Ishikawa (cell line): ENCODE results near the gene MCEE.

Experiments used
- CEBPB ChIP-seq: IDR thresholded peaks from 2 replicates; pipeline ENCODE4 v1.6.1; 2012
- CREB1 ChIP-seq: IDR thresholded peaks from 2 replicates; pipeline ENCODE4 v1.6.1; 2012; ENCODE audit warnings: low read depth
- EP300 ChIP-seq: IDR thresholded peaks from 2 replicates; pipeline ENCODE4 v1.6.1; 2012; ENCODE audit warnings: borderline replicate concordance
- FOXM1 ChIP-seq: IDR thresholded peaks from 2 replicates; pipeline ENCODE4 v1.6.1; 2012; ENCODE audit warnings: low read depth, borderline replicate concordance
- MAX ChIP-seq: IDR thresholded peaks from 2 replicates; pipeline ENCODE4 v1.6.1; 2012
- NFIC ChIP-seq: IDR thresholded peaks from 2 replicates; pipeline ENCODE4 v1.6.1; 2012
- RAD21 ChIP-seq: IDR thresholded peaks from 2 replicates; pipeline ENCODE4 v1.6.1; 2012; ENCODE audit warnings: low read depth
- REST ChIP-seq: IDR thresholded peaks from 2 replicates; pipeline ENCODE4 v1.6.1; 2012; ENCODE audit warnings: low read depth, mild to moderate bottlenecking
- TAF1 ChIP-seq: IDR thresholded peaks from 2 replicates; pipeline ENCODE4 v1.6.1; 2012; ENCODE audit warnings: low read depth, mild to moderate bottlenecking
- TEAD4 ChIP-seq: IDR thresholded peaks from 2 replicates; pipeline ENCODE4 v1.6.1; 2012

GRCh38 chr2:71082402-71083252 lies 47.4 kb downstream of the MCEE start:
- TF ChIP-seq CEBPB (no peak), MAX (no peak), TAF1 (no peak), REST (no peak), CREB1 (no peak), RAD21 (no peak), EP300 (no peak), TEAD4 (no peak), FOXM1 (no peak), NFIC (no peak)
